ENCODE measurements around the gene KCNT2.

- TF ChIP-seq EZH2 (IDR thresholded peaks at IDR 0.05), result no peak
- no peak for TF ChIP-seq CTCF (IDR thresholded peaks at IDR 0.05)
- no peak for TF ChIP-seq EZH2phosphoT487 (IDR thresholded peaks at IDR 0.05)
Measured at GRCh38 chr1:196654271-196654670, 46.0 kb upstream of the KCNT2 start.

All from neural progenitor cell (in vitro differentiated cells).